GM19328 (cell line): ENCODE data around the gene ZCCHC24.

Source experiments
- ATAC-seq: cut with Tn5 transposase; IDR thresholded peaks from one replicate; pipeline ENCODE4 v1.9.1; 2021; ENCODE audit warnings: mild to moderate bottlenecking, moderate library complexity; ENCODE audit not compliant: unreplicated experiment

ZCCHC24 gene

GRCh38 chr10:79414714-79415113 lies 30.7 kb downstream of the ZCCHC24 start:
- no peak for ATAC-seq

GRCh38 chr10:79413196-79413595 lies 32.2 kb downstream of the ZCCHC24 start:
- ATAC-seq: no peak

- no peak for ATAC-seq
Measured at GRCh38 chr10:79412516-79412915, 32.9 kb downstream of the ZCCHC24 start.

- no peak for ATAC-seq
Measured at GRCh38 chr10:79411546-79412495, 33.6 kb downstream of the ZCCHC24 start.

- ATAC-seq: no peak
Measured at GRCh38 chr10:79410315-79411094, 34.9 kb downstream of the ZCCHC24 start.

- ATAC-seq: no peak
Measured at GRCh38 chr10:79409726-79410085, 35.7 kb downstream of the ZCCHC24 start.

GRCh38 chr10:79409038-79409725 lies 36.2 kb downstream of the ZCCHC24 start:
- ATAC-seq: no peak

GRCh38 chr10:79407811-79408795 lies 37.3 kb downstream of the ZCCHC24 start:
- no peak for ATAC-seq

GRCh38 chr10:79407423-79407796 lies 38.0 kb downstream of the ZCCHC24 start:
- no peak for ATAC-seq

GRCh38 chr10:79406683-79407422 lies 38.6 kb downstream of the ZCCHC24 start:
- ATAC-seq: no peak

- ATAC-seq: no peak
Measured at GRCh38 chr10:79405995-79406515, 39.4 kb downstream of the ZCCHC24 start.

- ATAC-seq: no peak
Measured at GRCh38 chr10:79405221-79405994, 40.0 kb downstream of the ZCCHC24 start.

GRCh38 chr10:79404690-79405131 lies 40.7 kb downstream of the ZCCHC24 start:
- no peak for ATAC-seq

- no peak for ATAC-seq
Measured at GRCh38 chr10:79404231-79404609, 41.2 kb downstream of the ZCCHC24 start.

GRCh38 chr10:79403441-79404230 lies 41.8 kb downstream of the ZCCHC24 start:
- no peak for ATAC-seq

GRCh38 chr10:79402951-79403350 lies 42.5 kb downstream of the ZCCHC24 start:
- ATAC-seq: no peak

- ATAC-seq: no peak
Measured at GRCh38 chr10:79402625-79402946, 42.8 kb downstream of the ZCCHC24 start.
